GM12892 (cell line): ENCODE data around the gene SCP2.

Source experiments
- DNase-seq: peaks from one replicate; pipeline ENCODE4 v3.0.0; 2011; ENCODE audit not compliant: insufficient read length
- FAIRE-seq: peaks from 2 replicates; lab custom pipeline; 2011; peaks lifted over from hg19 to GRCh38; lab: Jason Lieb, UNC
- POLR2A ChIP-seq: IDR thresholded peaks from 2 replicates; pipeline ENCODE4 v1.6.1; 2011; ENCODE audit warnings: low read depth, low read length, control low read depth
- POLR2AphosphoS5 ChIP-seq: IDR thresholded peaks from 2 replicates; pipeline ENCODE4 v1.6.1; 2011; ENCODE audit warnings: low read depth, low read length, control low read depth
- TAF1 ChIP-seq: IDR thresholded peaks from 2 replicates; pipeline ENCODE4 v1.6.1; 2011; ENCODE audit warnings: low read depth, mild to moderate bottlenecking, control low read depth, low read length, borderline replicate concordance

The SCP2 gene

DNA sequence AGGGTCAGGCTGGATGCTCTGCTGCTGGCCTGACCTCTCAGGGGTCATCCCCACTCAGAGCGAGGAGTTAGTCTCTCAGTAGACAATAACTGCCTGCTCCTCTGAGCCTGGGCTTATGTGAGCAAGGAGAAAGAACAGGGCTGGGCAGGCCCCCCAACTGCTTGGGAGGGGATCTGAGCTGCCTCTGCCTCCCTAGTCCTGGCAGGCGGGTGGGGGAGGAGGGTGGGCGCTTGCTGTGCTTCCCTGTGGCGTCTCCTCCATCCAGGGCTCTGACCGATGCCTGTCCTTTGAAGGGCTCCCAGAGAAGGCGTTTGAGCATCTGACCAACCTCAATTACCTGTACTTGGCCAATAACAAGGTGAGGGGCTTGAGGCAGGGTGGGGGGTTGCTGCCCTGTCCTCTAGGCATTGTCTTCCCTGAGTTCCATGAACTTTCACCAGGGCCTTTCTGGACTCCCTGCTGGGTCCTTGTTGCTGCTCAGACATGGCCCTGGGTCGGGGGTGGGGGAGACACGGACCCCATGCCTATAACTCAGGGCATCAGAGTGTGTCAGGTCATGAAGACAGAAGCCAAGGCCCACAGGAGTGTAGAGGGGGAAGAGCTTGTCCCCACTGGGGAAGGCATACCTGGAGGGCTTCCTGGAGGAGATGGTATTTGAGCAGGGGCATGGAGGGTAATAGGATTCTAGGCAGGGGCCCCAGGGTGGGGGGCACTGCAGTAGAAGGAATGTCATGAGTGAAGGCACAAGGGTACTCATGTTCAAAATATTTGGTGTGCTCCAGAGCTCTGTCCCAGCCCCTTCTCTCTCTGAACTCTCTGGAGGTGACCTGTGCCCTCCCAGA is 147.5 kb downstream of the SCP2 start:
- TF ChIP-seq POLR2AphosphoS5, result no peak
- DNase-seq, result no peak
- no peak for FAIRE-seq

DNA sequence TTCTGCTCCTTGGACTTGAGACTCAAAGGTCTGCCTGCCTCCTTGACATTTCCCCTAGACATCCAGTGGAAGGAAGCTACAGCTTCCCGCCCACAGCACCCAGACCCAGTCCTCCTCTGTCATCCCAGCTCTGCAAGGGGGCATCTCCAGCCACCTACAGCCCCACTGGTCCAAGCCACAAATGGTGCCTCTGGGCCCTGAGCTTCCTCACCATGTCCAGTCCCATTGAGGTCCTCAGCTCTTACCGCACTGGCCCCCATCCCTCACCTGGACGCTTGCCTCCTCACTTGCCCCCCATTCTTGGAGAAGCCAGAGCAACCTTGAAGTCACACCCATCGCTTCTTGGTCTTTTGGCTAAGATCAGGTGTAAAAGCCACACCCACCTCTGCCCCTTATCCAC is 148.1 kb downstream of the SCP2 start:
- FAIRE-seq, result no peak
- TF ChIP-seq TAF1 (no peak), POLR2AphosphoS5 (no peak), POLR2A (no peak)
- DNase-seq, result no peak

DNA sequence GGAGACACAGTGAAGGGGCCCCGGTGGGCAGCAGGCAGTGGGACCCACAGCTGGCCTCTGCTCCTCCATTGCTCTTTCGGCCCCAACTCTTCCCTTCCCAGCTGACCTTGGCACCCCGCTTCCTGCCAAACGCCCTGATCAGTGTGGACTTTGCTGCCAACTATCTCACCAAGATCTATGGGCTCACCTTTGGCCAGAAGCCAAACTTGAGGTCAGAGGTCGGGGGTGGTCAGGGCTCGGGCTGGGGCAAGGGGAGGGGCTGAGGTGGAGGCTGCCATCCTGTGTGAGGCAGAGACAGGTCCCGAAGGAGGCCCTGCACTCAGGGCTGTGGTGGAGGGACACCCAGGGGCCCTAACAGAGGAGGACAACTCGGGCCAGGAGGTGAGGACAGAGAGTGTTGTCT is 148.7 kb downstream of the SCP2 start:
- FAIRE-seq, result no peak
- TF ChIP-seq TAF1 (no peak), POLR2AphosphoS5 (no peak), POLR2A (no peak)
- no peak for DNase-seq

DNA sequence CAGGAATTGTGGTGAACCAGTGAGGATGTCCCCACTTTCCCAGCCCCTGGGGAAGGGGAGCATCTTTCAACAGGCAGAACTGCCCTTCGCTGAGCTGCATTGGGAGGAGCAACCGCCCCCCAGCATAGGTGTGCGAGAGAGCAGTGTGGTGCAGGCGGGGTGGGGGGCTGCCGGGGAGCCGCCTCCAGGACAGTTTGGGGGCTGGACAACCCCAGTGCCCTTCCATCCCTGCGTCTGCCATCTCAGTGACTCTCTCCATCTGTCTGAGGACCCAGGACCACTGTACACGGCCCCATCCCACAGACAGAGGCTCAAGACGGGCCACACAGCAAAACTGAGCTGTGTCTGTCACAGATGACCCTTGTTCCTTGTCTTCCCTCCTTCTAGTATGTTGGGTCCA is 149.1 kb downstream of the SCP2 start:
- no peak for DNase-seq

DNA sequence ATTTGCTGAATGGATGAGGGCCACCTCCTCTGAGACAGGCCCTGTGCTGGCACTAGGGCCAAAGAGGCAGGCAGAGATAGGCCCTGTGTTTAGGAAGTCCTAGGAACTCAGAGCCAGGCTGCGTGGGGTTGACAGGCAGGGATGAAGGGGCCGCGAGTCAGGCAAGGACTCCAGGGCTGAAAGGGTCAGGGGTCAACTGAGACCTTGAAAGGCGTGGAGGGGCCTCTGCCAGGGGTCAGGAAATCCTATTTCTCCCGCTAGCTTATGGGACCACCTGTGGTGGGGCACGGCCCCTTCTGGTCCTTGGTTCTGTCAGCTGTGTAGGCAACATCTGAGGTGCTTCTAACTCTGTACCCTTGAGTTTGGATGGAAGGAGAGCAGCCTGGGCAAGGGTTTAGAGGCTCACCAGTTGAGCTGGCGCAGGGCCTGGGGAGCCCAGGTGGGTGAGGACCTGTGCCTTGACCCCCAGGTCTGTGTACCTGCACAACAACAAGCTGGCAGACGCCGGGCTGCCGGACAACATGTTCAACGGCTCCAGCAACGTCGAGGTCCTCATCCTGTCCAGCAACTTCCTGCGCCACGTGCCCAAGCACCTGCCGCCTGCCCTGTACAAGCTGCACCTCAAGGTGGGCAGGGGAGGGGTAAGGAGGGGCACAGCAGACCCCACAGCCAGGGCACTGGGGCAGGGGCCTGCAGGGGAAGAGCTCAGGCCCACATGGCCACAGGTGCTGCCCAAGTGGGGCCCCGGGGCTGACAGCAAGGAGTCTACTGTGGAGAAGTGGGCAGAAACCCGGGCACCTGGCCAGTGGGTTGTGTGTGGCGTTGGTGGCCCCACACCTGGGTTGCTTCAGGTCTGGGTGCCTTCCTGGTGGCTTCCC is 149.9 kb downstream of the SCP2 start:
- no peak for DNase-seq
- no peak for FAIRE-seq
- TF ChIP-seq POLR2AphosphoS5, result no peak
- TF ChIP-seq POLR2A, result no peak
- no peak for TF ChIP-seq TAF1

More for the DNA sequence above, 149.1 kb downstream of the SCP2 start:
- FAIRE-seq, result no peak
- TF ChIP-seq POLR2A (no peak), POLR2AphosphoS5 (no peak), TAF1 (no peak)

DNA sequence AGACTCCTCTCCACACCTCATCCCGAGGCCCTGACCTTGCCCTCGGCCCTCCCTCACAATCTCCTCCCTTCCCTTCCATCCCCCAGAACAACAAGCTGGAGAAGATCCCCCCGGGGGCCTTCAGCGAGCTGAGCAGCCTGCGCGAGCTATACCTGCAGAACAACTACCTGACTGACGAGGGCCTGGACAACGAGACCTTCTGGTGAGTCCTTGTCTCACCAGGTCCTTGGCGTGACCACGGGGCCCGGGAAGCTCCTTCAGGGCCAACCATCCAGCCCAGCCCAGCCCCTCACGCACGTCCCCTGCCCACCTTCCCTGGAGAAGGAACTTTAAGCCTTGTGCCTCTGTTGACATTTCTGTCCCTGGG is 150.5 kb downstream of the SCP2 start:
- TF ChIP-seq TAF1 (no peak), POLR2A (no peak), POLR2AphosphoS5 (no peak)
- no peak for FAIRE-seq
- DNase-seq, result no peak

DNA sequence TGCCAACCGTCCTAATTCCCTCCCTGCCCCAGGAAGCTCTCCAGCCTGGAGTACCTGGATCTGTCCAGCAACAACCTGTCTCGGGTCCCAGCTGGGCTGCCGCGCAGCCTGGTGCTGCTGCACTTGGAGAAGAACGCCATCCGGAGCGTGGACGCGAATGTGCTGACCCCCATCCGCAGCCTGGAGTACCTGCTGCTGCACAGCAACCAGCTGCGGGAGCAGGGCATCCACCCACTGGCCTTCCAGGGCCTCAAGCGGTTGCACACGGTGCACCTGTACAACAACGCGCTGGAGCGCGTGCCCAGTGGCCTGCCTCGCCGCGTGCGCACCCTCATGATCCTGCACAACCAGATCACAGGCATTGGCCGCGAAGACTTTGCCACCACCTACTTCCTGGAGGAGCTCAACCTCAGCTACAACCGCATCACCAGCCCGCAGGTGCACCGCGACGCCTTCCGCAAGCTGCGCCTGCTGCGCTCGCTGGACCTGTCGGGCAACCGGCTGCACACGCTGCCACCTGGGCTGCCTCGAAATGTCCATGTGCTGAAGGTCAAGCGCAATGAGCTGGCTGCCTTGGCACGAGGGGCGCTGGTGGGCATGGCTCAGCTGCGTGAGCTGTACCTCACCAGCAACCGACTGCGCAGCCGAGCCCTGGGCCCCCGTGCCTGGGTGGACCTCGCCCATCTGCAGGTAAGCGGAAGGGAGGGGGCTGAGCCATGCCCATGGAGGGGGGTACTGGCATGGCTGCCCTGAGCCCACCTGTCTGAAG is 151.4 kb downstream of the SCP2 start:
- TF ChIP-seq POLR2A, result no peak
- TF ChIP-seq TAF1, result no peak
- no peak for TF ChIP-seq POLR2AphosphoS5
- DNase-seq (no peak), FAIRE-seq (no peak)

DNA sequence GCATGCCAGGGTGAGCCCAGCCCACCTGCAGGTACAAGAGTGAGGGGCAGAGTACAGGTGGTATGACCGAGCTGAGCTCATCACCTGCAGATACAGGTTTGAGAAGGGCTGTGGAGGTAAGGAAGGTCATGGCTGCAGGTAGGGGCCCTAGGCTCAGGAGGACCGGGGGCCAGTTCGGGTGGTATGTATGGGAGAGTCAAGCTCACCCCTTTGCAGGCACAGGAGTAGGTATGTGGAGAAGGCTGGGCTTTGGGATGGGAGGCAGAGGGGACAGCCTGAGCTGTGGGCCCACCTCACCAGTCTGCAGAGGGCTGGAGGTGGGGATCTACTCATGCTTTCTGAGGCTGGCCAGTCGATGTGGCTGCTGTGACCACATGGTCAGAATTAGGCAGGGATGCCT is 152.2 kb downstream of the SCP2 start:
- TF ChIP-seq TAF1, result no peak
- no peak for TF ChIP-seq POLR2AphosphoS5
- TF ChIP-seq POLR2A, result no peak
- FAIRE-seq (no peak), DNase-seq (no peak)

DNA sequence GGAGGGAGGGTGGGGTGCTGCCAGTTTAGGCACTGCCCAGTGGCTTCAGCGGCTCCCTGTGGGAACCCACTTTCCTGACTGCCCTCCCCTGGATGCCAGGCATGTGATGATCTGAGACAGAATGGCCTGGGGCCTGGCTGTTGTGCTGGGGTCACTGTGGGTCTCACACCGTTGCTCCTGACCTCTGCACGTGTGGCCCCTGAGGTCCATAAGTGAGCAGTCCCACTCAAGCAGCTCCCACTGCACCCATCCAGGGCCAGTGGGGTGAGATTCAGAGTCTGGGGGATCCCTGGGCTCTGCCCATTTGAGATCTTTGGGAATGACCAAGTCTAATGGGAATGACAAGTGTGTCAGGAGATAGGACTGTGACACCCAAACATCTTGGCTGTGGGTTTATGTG is 153.0 kb downstream of the SCP2 start:
- no peak for TF ChIP-seq POLR2AphosphoS5
- no peak for TF ChIP-seq POLR2A
- TF ChIP-seq TAF1, result no peak
- FAIRE-seq (no peak), DNase-seq (no peak)

DNA sequence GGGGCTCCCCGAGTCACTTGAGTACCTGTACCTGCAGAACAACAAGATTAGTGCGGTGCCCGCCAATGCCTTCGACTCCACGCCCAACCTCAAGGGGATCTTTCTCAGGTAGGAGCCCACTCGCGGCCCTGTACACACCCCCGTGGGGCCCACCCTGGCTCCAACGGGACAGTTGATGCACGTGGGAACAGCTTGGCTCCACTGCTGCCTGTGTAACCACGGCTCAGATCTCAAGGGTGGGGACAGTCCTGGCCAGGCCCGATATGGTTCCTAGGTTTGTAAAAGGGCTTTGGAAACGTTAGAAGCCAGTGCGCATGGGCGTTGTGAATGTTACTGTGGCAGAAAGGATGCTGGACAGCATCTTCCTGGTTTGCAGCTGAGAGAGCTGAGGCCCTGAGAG is 153.7 kb downstream of the SCP2 start:
- TF ChIP-seq POLR2AphosphoS5 (no peak), POLR2A (no peak), TAF1 (no peak)
- FAIRE-seq, result no peak
- no peak for DNase-seq

DNA sequence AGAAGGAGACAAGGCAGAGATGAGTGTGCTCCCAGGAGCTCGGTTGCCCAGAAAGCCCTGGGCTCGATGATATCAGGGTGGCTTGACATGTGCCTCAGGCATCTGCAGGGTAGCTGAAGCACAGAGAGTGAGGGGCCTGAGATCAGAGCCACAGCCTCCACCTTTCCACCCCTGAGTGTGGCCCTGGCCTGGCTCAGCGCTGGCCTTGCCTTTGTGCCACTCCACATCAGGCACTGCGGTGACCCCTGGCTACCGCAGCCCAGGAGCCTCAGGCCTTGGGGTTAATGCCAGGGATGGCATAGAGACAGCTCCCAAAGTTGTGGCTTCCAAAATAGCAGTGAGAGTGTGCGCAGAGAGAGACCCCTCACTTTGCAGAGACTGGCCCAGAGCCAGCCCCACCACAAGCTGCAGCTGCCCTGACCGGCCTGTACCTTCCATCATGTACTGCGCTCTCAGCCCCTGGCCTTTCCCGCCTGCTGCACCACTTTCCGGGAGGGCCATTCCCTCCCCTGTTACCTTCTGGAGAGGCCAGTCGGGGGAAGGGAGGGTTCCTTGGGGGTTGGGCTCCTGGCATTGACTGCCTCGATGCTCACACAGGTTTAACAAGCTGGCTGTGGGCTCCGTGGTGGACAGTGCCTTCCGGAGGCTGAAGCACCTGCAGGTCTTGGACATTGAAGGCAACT is 154.4 kb downstream of the SCP2 start:
- FAIRE-seq, result no peak
- DNase-seq, result no peak
- TF ChIP-seq POLR2A, result no peak
- TF ChIP-seq POLR2AphosphoS5, result no peak
- TF ChIP-seq TAF1, result no peak
